Measurements from ENCODE around the gene C20orf144.

- TF ChIP-seq CTCF (conservative IDR thresholded peaks at IDR 0.05; ENCODE audit: low read depth, low read length) (no peak), EZH2 (IDR thresholded peaks at IDR 0.05; ENCODE audit: low read length, unreplicated experiment) (no peak)
These were observed 12.4 kb downstream of the C20orf144 start, which contains the start of gene NECAB3 for GRCh38 chr20:33674294-33675135.

Data from PC-3 (cell line).